ENCODE data around the gene POLD3.

POLD3 gene

DNA sequence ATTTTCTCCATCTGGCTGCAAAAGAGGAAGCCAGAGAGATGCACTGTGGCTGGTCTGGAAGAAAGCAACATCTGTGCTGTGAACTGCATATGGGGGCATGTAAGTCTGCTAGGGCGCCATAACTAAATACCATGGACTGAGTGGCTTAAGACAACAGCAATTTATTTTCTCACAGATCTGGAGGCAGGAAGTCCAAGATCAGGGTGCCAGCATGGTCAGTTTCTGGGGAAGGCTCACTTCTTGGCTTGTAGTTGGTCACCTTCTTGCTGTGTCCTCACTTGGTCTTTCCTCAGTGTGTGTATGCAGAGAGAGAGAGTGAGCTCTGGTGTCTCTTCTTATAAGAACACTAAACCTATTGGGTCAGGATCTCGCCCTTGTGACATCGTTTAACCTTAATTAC, 34.9 kb upstream of the POLD3 start:
- no peaks in the 10 kb centered on the region for H3K27me3 Mint-ChIP-seq (ENCODE audit: low read depth, poor library complexity)
- no peak overlapping the region for H3K4me3 Mint-ChIP-seq
- H3K36me3 Mint-ChIP-seq (ENCODE audit: low read depth) = no peaks in the 10 kb centered on the region
- TF ChIP-seq, protein P1, sequence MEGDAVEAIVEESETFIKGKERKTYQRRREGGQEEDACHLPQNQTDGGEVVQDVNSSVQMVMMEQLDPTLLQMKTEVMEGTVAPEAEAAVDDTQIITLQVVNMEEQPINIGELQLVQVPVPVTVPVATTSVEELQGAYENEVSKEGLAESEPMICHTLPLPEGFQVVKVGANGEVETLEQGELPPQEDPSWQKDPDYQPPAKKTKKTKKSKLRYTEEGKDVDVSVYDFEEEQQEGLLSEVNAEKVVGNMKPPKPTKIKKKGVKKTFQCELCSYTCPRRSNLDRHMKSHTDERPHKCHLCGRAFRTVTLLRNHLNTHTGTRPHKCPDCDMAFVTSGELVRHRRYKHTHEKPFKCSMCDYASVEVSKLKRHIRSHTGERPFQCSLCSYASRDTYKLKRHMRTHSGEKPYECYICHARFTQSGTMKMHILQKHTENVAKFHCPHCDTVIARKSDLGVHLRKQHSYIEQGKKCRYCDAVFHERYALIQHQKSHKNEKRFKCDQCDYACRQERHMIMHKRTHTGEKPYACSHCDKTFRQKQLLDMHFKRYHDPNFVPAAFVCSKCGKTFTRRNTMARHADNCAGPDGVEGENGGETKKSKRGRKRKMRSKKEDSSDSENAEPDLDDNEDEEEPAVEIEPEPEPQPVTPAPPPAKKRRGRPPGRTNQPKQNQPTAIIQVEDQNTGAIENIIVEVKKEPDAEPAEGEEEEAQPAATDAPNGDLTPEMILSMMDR (IDR thresholded peaks at IDR 0.05) = no peak
- no peaks in the 10 kb centered on the region for H3K4me1 Mint-ChIP-seq
- peaks cover 20% of the 10 kb centered on the region for H3K9me3 Mint-ChIP-seq
- DNase-seq = no peak
- H3K27ac Mint-ChIP-seq = peak overlapping the region; percentile 44

- no peak overlapping the region for H3K27ac Mint-ChIP-seq
- peaks cover 2% of the 10 kb centered on the region for H3K27me3 Mint-ChIP-seq (ENCODE audit: low read depth, poor library complexity)
- no peak overlapping the region for H3K4me3 Mint-ChIP-seq
- no peak for DNase-seq
- peaks cover 20% of the 10 kb centered on the region for H3K9me3 Mint-ChIP-seq
- TF ChIP-seq, protein P1 (IDR thresholded peaks at IDR 0.05) = no peak
- no peaks in the 10 kb centered on the region for H3K36me3 Mint-ChIP-seq (ENCODE audit: low read depth)
- no peaks in the 10 kb centered on the region for H3K4me1 Mint-ChIP-seq
Measured at GRCh38 chr11:74559110-74559933, 33.1 kb upstream of the POLD3 start.

GRCh38 chr11:74559934-74560309, 32.5 kb upstream of the POLD3 start:
- Mint-ChIP-seq H3K27ac (no peak overlapping the region), H3K36me3 (ENCODE audit: low read depth) (no peaks in the 10 kb centered on the region), H3K27me3 (ENCODE audit: low read depth, poor library complexity) (peaks cover 7% of the 10 kb centered on the region), H3K4me3 (no peak overlapping the region), H3K9me3 (peaks cover 20% of the 10 kb centered on the region), H3K4me1 (no peaks in the 10 kb centered on the region)
- no peak for DNase-seq
- TF ChIP-seq, protein P1 (IDR thresholded peaks at IDR 0.05) = no peak

DNA sequence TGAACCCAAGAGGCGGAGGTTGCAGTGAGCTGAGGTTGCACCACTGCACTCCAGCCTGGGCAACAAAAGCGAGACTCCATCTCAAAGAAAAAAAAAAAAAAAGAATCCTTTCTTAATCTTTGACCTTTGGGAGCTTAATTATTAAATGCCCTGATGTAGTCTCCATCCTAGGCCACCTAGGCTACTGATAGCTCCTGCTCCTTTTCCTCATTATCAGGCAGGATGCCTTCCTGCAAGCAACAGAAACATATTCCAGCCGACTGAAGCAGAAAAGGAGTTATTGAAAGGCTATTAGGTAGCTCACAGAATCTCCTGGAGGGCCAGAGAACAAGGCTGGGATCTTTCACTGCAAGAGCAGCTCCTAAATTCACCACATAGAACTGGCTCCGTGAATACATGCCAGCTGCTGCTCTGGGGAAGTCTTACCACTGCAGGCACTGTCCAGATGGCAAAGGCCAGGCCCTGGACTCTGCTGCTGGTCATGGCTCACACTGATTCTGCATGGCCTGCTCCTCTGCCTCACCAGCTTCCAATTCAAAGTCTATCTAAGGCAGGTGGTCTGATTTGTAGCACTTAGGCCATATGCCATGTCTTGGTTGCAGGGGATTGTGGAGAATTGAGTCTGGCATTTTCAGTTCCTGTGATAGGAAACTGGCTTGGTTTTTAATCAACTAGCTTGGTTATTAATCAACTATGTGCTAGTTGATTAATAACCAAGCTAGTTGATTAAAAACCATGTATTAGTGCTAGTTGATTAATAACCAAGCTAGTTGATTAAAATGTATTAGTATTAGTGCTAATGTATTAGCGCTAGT, 26.0 kb upstream of the POLD3 start:
- Mint-ChIP-seq H3K4me3 (no peak overlapping the region), H3K27ac (no peak overlapping the region), H3K36me3 (ENCODE audit: low read depth) (no peaks in the 10 kb centered on the region), H3K4me1 (no peaks in the 10 kb centered on the region), H3K27me3 (ENCODE audit: low read depth, poor library complexity) (peaks cover 13% of the 10 kb centered on the region), H3K9me3 (peaks cover 9% of the 10 kb centered on the region)
- DNase-seq = no peak
- TF ChIP-seq, protein P1 (IDR thresholded peaks at IDR 0.05) = no peak

- Mint-ChIP-seq H3K4me1 (no peaks in the 10 kb centered on the region), H3K9me3 (no peaks in the 10 kb centered on the region), H3K27ac (no peak overlapping the region), H3K27me3 (ENCODE audit: low read depth, poor library complexity) (peaks cover 13% of the 10 kb centered on the region), H3K4me3 (no peak overlapping the region), H3K36me3 (ENCODE audit: low read depth) (no peaks in the 10 kb centered on the region)
- TF ChIP-seq, protein P1 (IDR thresholded peaks at IDR 0.05) = no peak
- no peak for DNase-seq
Measured at GRCh38 chr11:74568028-74568427, 24.4 kb upstream of the POLD3 start.

All from nephron progenitor cell (in vitro differentiated cells).